NCI-H2029 treated with DMSO at 0.1 percent for 48 hours (cell line): Measurements from ENCODE around the gene CLEC6A.
"Not testable (repeated sequence)": the region's sequence is repeated elsewhere in the genome, so short reads cannot be mapped to it uniquely, and the experiment has no call there.

Source experiments
- DNase-seq: peaks from one replicate; lab custom pipeline; 2025; lab: John Stamatoyannopoulos, UW

Gene CLEC6A

GRCh38 chr12:8455727-8456360 is at the start of gene CLEC6A:
TSS of gene CLEC6A (plus strand) at chr12:8455962. CDS start at chr12:8456112, 150 bp downstream.
- no peak for DNase-seq

GRCh38 chr12:8419576-8419975 is 36.2 kb upstream of the CLEC6A start:
- DNase-seq = not testable (repeated sequence)

GRCh38 chr12:8420506-8420905 is 35.3 kb upstream of the CLEC6A start:
- DNase-seq = no peak

GRCh38 chr12:8444536-8445278 is 11.1 kb upstream of the CLEC6A start:
- not testable (repeated sequence) for DNase-seq

GRCh38 chr12:8445731-8446130 is 10.0 kb upstream of the CLEC6A start:
- no peak for DNase-seq

GRCh38 chr12:8446642-8447547 is 8.9 kb upstream of the CLEC6A start:
- no peak for DNase-seq

- DNase-seq = no peak
Observed at GRCh38 chr12:8449355-8449859, 6.4 kb upstream of the CLEC6A start.

- no peak for DNase-seq
Observed at GRCh38 chr12:8452036-8452435, 3.7 kb upstream of the CLEC6A start.

- no peak for DNase-seq
Observed at GRCh38 chr12:8453021-8453513, 2.7 kb upstream of the CLEC6A start.

- DNase-seq = no peak
Observed at GRCh38 chr12:8453796-8454195, 2.0 kb upstream of the CLEC6A start.

GRCh38 chr12:8455271-8455670 is 491 bp upstream of the CLEC6A start:
- DNase-seq = no peak

GRCh38 chr12:8461426-8461825 is 5.7 kb downstream of the CLEC6A start:
- DNase-seq = no peak

GRCh38 chr12:8465301-8465996 is 9.7 kb downstream of the CLEC6A start:
- no peak for DNase-seq

GRCh38 chr12:8466241-8466640 is 10.5 kb downstream of the CLEC6A start:
- DNase-seq = no peak

GRCh38 chr12:8471090-8471489 is 15.3 kb downstream of the CLEC6A start:
- no peak for DNase-seq

- no peak for DNase-seq
Observed at GRCh38 chr12:8475508-8476203, 19.9 kb downstream of the CLEC6A start.

GRCh38 chr12:8482571-8483061 is 26.9 kb downstream of the CLEC6A start:
- no peak for DNase-seq

GRCh38 chr12:8483079-8483478 is 27.3 kb downstream of the CLEC6A start:
- DNase-seq = no peak

- DNase-seq = no peak
Observed at GRCh38 chr12:8491646-8492530, 36.1 kb downstream of the CLEC6A start.

GRCh38 chr12:8493084-8493483 is 37.3 kb downstream of the CLEC6A start:
- no peak for DNase-seq
